ENCODE data around the gene NAGA. TPM values are rescaled to one million over a fixed set of nuclear protein-coding genes. Genes with fewer than 3 reads are reported as not detected.

Gene NAGA
- total and polyA plus RNA-seq, 2 donors (not counting 1 experiment from before 2014, with no cell fraction given), result 24.5 to 43.4 TPM

DNA sequence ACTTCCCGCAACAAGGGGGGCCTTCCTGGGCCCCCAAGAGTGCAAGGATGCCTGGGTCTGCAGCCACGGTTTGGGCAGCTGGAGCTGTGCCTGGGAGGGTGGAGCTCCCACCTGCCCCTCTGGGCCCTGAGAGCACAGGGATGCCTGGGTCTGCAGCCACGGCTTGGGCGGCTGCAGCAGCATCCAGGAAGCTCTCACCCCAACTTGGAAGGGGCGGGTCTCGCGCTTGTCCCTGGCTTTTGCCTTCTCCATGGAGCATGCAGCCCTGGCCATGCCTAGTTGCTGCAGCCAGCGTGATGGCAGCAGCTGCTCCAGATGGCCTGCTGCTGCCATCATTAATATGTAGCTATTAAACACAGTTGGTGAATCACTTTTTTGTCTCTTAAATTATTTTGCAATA lies 35.4 kb downstream of the NAGA start:
- Histone ChIP-seq H3K9me3 (ENCODE audit: control insufficient read depth, insufficient read depth, low read depth, low read length) (no peaks in the 10 kb centered on the region), H3K9ac (ENCODE audit: insufficient read depth, low read length) (no peak overlapping the region), H4K20me1 (ENCODE audit: control insufficient read depth, extremely low read depth, insufficient read depth, low read length) (no peaks in the 10 kb centered on the region), H3K4me2 (ENCODE audit: extremely low read depth, insufficient read depth, low read length) (no peak overlapping the region), H2AFZ (ENCODE audit: low read length) (no peak overlapping the region), H3K79me2 (ENCODE audit: control insufficient read depth, insufficient read depth, low read length) (no peaks in the 10 kb centered on the region), H3K27ac (ENCODE audit: insufficient read depth, low read length) (no peak overlapping the region), H3K27me3 (ENCODE audit: control insufficient read depth, insufficient read depth, low read length) (no peaks in the 10 kb centered on the region), H3K4me3 (replicated peaks in 1 of 4; ENCODE audit: control extremely low read depth in 1 of 4, insufficient read depth in 1 of 4, low read depth in 3 of 4, low read length in 4 of 4) (no peak overlapping the region), H3K36me3 (ENCODE audit: control insufficient read depth, insufficient read depth, low read length) (no peaks in the 10 kb centered on the region), H3K4me1 (ENCODE audit: control insufficient read depth, extremely low read depth, insufficient read depth, low read length) (no peaks in the 10 kb centered on the region)
- no peak for DNase-seq (ENCODE audit: low read depth in 2 of 2)
- TF ChIP-seq, protein P1, sequence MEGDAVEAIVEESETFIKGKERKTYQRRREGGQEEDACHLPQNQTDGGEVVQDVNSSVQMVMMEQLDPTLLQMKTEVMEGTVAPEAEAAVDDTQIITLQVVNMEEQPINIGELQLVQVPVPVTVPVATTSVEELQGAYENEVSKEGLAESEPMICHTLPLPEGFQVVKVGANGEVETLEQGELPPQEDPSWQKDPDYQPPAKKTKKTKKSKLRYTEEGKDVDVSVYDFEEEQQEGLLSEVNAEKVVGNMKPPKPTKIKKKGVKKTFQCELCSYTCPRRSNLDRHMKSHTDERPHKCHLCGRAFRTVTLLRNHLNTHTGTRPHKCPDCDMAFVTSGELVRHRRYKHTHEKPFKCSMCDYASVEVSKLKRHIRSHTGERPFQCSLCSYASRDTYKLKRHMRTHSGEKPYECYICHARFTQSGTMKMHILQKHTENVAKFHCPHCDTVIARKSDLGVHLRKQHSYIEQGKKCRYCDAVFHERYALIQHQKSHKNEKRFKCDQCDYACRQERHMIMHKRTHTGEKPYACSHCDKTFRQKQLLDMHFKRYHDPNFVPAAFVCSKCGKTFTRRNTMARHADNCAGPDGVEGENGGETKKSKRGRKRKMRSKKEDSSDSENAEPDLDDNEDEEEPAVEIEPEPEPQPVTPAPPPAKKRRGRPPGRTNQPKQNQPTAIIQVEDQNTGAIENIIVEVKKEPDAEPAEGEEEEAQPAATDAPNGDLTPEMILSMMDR (conservative IDR thresholded peaks at IDR 0.05 in 1 of 2, IDR thresholded peaks at IDR 0.05 in 1 of 2; ENCODE audit: low read depth in 1 of 2, low read length in 2 of 2), result no peak
- no peak for TF ChIP-seq EZH2 (IDR thresholded peaks at IDR 0.05; ENCODE audit: low read length, missing control alignments)

DNA sequence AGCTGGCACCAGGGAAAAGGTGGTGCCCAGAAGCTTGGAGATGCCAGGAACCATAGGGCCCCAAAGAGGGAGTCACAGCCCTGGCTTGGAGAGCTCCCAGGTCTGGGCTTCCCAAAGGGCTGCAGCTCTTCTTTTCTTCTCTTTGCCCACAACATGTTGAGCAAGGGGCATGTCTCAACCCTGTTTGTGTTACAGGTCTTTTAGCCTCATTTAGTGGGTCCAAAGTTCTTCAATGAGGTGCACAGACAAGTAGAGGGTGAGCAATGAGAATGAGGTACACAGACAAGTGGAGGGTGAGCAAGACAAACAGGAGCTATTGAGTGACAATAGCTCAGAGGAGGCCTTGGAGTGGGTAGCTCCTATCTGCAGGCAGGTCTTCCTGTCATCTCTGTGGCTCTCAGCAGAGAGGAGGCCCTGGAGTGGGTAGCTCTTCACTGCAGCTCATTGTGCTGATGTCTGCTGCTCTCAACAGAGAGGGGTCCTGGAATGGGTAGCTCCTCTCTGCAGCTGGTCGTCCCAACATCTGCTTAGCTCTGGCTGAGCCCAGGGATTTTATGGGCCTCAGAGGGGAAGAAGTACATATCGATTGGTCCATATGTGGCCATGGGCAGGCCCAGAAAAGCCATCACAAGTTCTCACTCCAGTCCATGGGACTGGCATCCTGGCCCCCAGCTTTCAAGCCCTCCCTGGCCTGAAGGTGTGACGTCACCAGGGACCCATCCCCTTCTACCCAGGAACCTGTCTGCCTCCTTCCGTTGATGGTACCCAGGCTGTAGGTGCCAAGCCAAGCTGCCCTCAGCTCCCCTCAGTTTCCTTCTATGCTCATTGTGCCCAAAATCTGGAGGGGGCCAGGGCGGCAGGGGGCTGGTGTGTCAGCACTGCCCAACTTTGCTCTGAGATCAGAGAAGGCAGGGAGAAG lies 37.1 kb downstream of the NAGA start:
- H2AFZ ChIP-seq (ENCODE audit: low read length), result no peak overlapping the region
- H4K20me1 ChIP-seq (ENCODE audit: control insufficient read depth, extremely low read depth, insufficient read depth, low read length), result no peaks in the 10 kb centered on the region
- H3K4me3 ChIP-seq (replicated peaks in 1 of 4; ENCODE audit: control extremely low read depth in 1 of 4, insufficient read depth in 1 of 4, low read depth in 3 of 4, low read length in 4 of 4), result no peak overlapping the region
- H3K27ac ChIP-seq (ENCODE audit: insufficient read depth, low read length), result no peak overlapping the region
- no peaks in the 10 kb centered on the region for H3K79me2 ChIP-seq (ENCODE audit: control insufficient read depth, insufficient read depth, low read length)
- H3K4me1 ChIP-seq (ENCODE audit: control insufficient read depth, extremely low read depth, insufficient read depth, low read length), result no peaks in the 10 kb centered on the region
- TF ChIP-seq EZH2 (IDR thresholded peaks at IDR 0.05; ENCODE audit: low read length, missing control alignments), result no peak
- TF ChIP-seq, protein P1 (conservative IDR thresholded peaks at IDR 0.05 in 1 of 2, IDR thresholded peaks at IDR 0.05 in 1 of 2; ENCODE audit: low read depth in 1 of 2, low read length in 2 of 2), result no peak
- no peaks in the 10 kb centered on the region for H3K36me3 ChIP-seq (ENCODE audit: control insufficient read depth, insufficient read depth, low read length)
- no peak overlapping the region for H3K9ac ChIP-seq (ENCODE audit: insufficient read depth, low read length)
- no peaks in the 10 kb centered on the region for H3K27me3 ChIP-seq (ENCODE audit: control insufficient read depth, insufficient read depth, low read length)
- H3K4me2 ChIP-seq (ENCODE audit: extremely low read depth, insufficient read depth, low read length), result no peak overlapping the region
- no peak for DNase-seq (ENCODE audit: low read depth in 2 of 2)
- H3K9me3 ChIP-seq (ENCODE audit: control insufficient read depth, insufficient read depth, low read depth, low read length), result no peaks in the 10 kb centered on the region

DNA sequence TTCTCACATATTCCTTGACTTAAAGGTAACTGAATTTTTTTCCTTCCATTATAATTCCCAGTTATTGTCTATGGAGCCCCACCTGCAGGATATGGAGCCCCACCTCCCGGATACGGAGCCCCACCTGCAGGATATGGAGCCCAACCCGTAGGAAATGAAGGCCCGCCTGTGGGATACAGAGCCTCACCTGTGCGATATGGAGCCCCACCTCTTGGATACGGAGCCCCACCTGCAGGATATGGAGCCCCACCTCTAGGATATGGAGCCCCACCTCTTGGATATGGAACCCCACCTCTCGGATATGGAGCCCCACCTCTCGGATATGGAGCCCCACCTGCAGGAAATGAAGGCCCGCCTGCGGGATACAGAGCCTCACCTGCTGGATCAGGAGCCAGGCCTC lies 43.9 kb downstream of the NAGA start:
- Histone ChIP-seq H3K9me3 (ENCODE audit: control insufficient read depth, insufficient read depth, low read depth, low read length) (no peaks in the 10 kb centered on the region), H2AFZ (ENCODE audit: low read length) (no peak overlapping the region), H3K4me1 (ENCODE audit: control insufficient read depth, extremely low read depth, insufficient read depth, low read length) (no peaks in the 10 kb centered on the region), H3K27ac (ENCODE audit: insufficient read depth, low read length) (no peak overlapping the region), H3K9ac (ENCODE audit: insufficient read depth, low read length) (no peak overlapping the region), H3K27me3 (ENCODE audit: control insufficient read depth, insufficient read depth, low read length) (no peaks in the 10 kb centered on the region), H3K4me2 (ENCODE audit: extremely low read depth, insufficient read depth, low read length) (no peak overlapping the region), H4K20me1 (ENCODE audit: control insufficient read depth, extremely low read depth, insufficient read depth, low read length) (no peaks in the 10 kb centered on the region), H3K36me3 (ENCODE audit: control insufficient read depth, insufficient read depth, low read length) (no peaks in the 10 kb centered on the region), H3K4me3 (replicated peaks in 1 of 4; ENCODE audit: control extremely low read depth in 1 of 4, insufficient read depth in 1 of 4, low read depth in 3 of 4, low read length in 4 of 4) (no peak overlapping the region), H3K79me2 (ENCODE audit: control insufficient read depth, insufficient read depth, low read length) (no peaks in the 10 kb centered on the region)
- no peak for TF ChIP-seq EZH2 (IDR thresholded peaks at IDR 0.05; ENCODE audit: low read length, missing control alignments)
- TF ChIP-seq, protein P1 (conservative IDR thresholded peaks at IDR 0.05 in 1 of 2, IDR thresholded peaks at IDR 0.05 in 1 of 2; ENCODE audit: low read depth in 1 of 2, low read length in 2 of 2), result no peak
- no peak for DNase-seq (ENCODE audit: low read depth in 2 of 2)
